H1 (cell line): Measurements from ENCODE around the gene SLC45A1. TPM values are rescaled to one million over a fixed set of nuclear protein-coding genes. Genes with fewer than 3 reads are reported as not detected.

Experiments
- CTCF ChIA-PET: fragments of 300-600 bp; sonication (Branson Sonifier 250); formaldehyde crosslinking; loops from one replicate; lab custom pipeline; 2021; ENCODE audit not compliant: partially characterized antibody; lab: Charles Lee
- POLR2A ChIA-PET: fragments of 300-600 bp; sonication (Branson Sonifier 250); formaldehyde crosslinking; loops from one replicate; lab custom pipeline; 2021; ENCODE audit warnings: inconsistent platforms; ENCODE audit not compliant: partially characterized antibody; lab: Charles Lee
- DNase-seq, 2 experiments: peaks; one replicate each; pipeline versions ENCODE4 v3.0.0 to v3.0.0-alpha.2; 2010 to 2022; ENCODE audit warnings: low spot score in 2 of 2, low read depth in 1 of 2, mixed read lengths in 1 of 2
- FAIRE-seq: peaks from 2 replicates; lab custom pipeline; 2011; peaks lifted over from hg19 to GRCh38; lab: Jason Lieb, UNC
- H2AFZ ChIP-seq: 2 replicates; pipeline ENCODE4 v1.8.1; 2012; ENCODE audit warnings: low read length, inconsistent platforms
- H2AK5ac ChIP-seq: 2 replicates; pipeline ENCODE4 v1.6.1; 2013; ENCODE audit warnings: low read depth, low read length
- H2BK120ac ChIP-seq: replicated peaks from 2 replicates; pipeline ENCODE3; 2013; ENCODE audit warnings: low read depth, low read length, inconsistent platforms
- H2BK12ac ChIP-seq: 2 replicates; pipeline ENCODE4 v1.6.1; 2013; ENCODE audit warnings: low read depth, low read length
- H2BK15ac ChIP-seq: 2 replicates; pipeline ENCODE4 v1.6.1; 2013; ENCODE audit warnings: low read length
- H2BK20ac ChIP-seq: 2 replicates; pipeline ENCODE4 v1.6.1; 2013; ENCODE audit warnings: low read length
- H2BK5ac ChIP-seq: 2 replicates; pipeline ENCODE4 v1.6.1; 2013; ENCODE audit warnings: low read depth, low read length
- H3K14ac ChIP-seq: 2 replicates; pipeline ENCODE4 v1.6.1; 2013; ENCODE audit warnings: inconsistent platforms; ENCODE audit not compliant: insufficient read length
- H3K18ac ChIP-seq: 2 replicates; pipeline ENCODE4 v1.6.1; 2013; ENCODE audit warnings: low read length; ENCODE audit errors: extremely low read depth
- H3K23ac ChIP-seq: 2 replicates; pipeline ENCODE4 v1.6.1; 2013; ENCODE audit warnings: inconsistent platforms; ENCODE audit not compliant: insufficient read length
- H3K23me2 ChIP-seq: 2 replicates; pipeline ENCODE4 v1.6.1; 2013; ENCODE audit warnings: low read depth, low read length
- H3K27ac ChIP-seq: 2 replicates; pipeline ENCODE4 v1.6.1; 2011; ENCODE audit warnings: low read depth, low read length, inconsistent platforms
- H3K27me3 ChIP-seq, 4 experiments: replicated peaks in 1 of 4; 1 replicate in 1 of 4; 2 replicates in 3 of 4; pipeline versions ENCODE4 v1.6.1 to v1.8.1; 2011 to 2013; ENCODE audit warnings: low read length in 3 of 4, mild to moderate bottlenecking in 3 of 4, inconsistent platforms in 2 of 4, mixed read lengths in 2 of 4, moderate library complexity in 1 of 4; ENCODE audit not compliant: control insufficient read depth in 3 of 4, insufficient read depth in 3 of 4; ENCODE audit errors: extremely low read depth in 1 of 4
- H3K36me3 ChIP-seq, 4 experiments: 2 replicates each; pipeline versions ENCODE4 v1.6.1 to v1.8.1; 2011 to 2013; ENCODE audit warnings: mild to moderate bottlenecking in 4 of 4, low read length in 3 of 4, moderate library complexity in 2 of 4, control low read depth in 1 of 4, inconsistent platforms in 1 of 4; ENCODE audit not compliant: insufficient read depth in 4 of 4, control insufficient read depth in 2 of 4
- H3K4ac ChIP-seq: replicated peaks from 2 replicates; pipeline ENCODE3; 2013; ENCODE audit warnings: low read length, low read depth, mixed read lengths, inconsistent platforms; ENCODE audit not compliant: insufficient read length
- H3K4me1 ChIP-seq, 4 experiments: replicated peaks in 1 of 4; 1 replicate in 1 of 4; 2 replicates in 3 of 4; pipeline versions ENCODE4 v1.6.1 to v1.8.1; 2011 to 2013; ENCODE audit warnings: low read length in 3 of 4, inconsistent platforms in 2 of 4, mixed read lengths in 1 of 4; ENCODE audit not compliant: insufficient read depth in 4 of 4, control insufficient read depth in 3 of 4
- H3K4me2 ChIP-seq, 2 experiments: 2 replicates each; pipeline versions ENCODE4 v1.6.1 to v1.8.1; 2011 to 2013; ENCODE audit warnings: low read depth in 2 of 2, low read length in 2 of 2, control low read depth in 1 of 2, inconsistent platforms in 1 of 2, mild to moderate bottlenecking in 1 of 2; ENCODE audit not compliant: insufficient read depth in 1 of 2
- H3K4me3 ChIP-seq, 4 experiments: fragments of 200-600, 300-600 bp in 1 of 4; sonication (generic), shearing (Covaris generic), sonication (Bioruptor Twin) in 1 of 4; 2 replicates each; pipeline versions ENCODE4 v1.5.1 to v1.8.1; 2011 to 2016; ENCODE audit warnings: low read length in 4 of 4, low read depth in 3 of 4, control low read depth in 2 of 4, inconsistent platforms in 2 of 4, mild to moderate bottlenecking in 2 of 4, mixed read lengths in 1 of 4, moderate library complexity in 1 of 4; ENCODE audit not compliant: insufficient read depth in 2 of 4; ENCODE audit errors: extremely low read depth in 1 of 4
- H3K56ac ChIP-seq: replicated peaks from 2 replicates; pipeline ENCODE3; 2013; ENCODE audit warnings: low read depth, mild to moderate bottlenecking, mixed read lengths, low read length, inconsistent platforms; ENCODE audit not compliant: insufficient read length
- H3K79me1 ChIP-seq: 2 replicates; pipeline ENCODE4 v1.6.1; 2013; ENCODE audit warnings: low read depth, low read length, control low read depth
- H3K79me2 ChIP-seq, 2 experiments: 2 replicates each; pipeline versions ENCODE4 v1.6.1 to v1.8.1; 2012 to 2013; ENCODE audit warnings: low read length in 2 of 2, mild to moderate bottlenecking in 2 of 2, inconsistent platforms in 1 of 2; ENCODE audit not compliant: insufficient read depth in 2 of 2, control insufficient read depth in 1 of 2
- H3K9ac ChIP-seq, 4 experiments: replicated peaks in 1 of 4; 1 replicate in 1 of 4; 2 replicates in 3 of 4; pipeline versions ENCODE4 v1.6.1 to v1.8.1; 2011 to 2013; ENCODE audit warnings: low read depth in 3 of 4, low read length in 3 of 4, control low read depth in 2 of 4, mild to moderate bottlenecking in 2 of 4, moderate library complexity in 2 of 4, inconsistent platforms in 1 of 4; ENCODE audit errors: extremely low read depth in 1 of 4
- H3K9me3 ChIP-seq, 2 experiments: 2 replicates each; pipeline versions ENCODE4 v1.6.1 to v1.8.1; 2012 to 2013; ENCODE audit warnings: mild to moderate bottlenecking in 2 of 2, moderate library complexity in 2 of 2, control low read depth in 1 of 2, inconsistent platforms in 1 of 2, low read depth in 1 of 2, low read length in 1 of 2, mixed read lengths in 1 of 2; ENCODE audit not compliant: insufficient read depth in 2 of 2
- H4K20me1 ChIP-seq, 2 experiments: replicated peaks in 1 of 2; 2 replicates each; pipeline versions ENCODE3 to v1.8.1; 2011 to 2013; ENCODE audit warnings: inconsistent platforms in 2 of 2, low read length in 2 of 2, mild to moderate bottlenecking in 1 of 2; ENCODE audit not compliant: insufficient read depth in 2 of 2, control insufficient read depth in 1 of 2
- H4K5ac ChIP-seq: 2 replicates; pipeline ENCODE4 v1.6.1; 2013; ENCODE audit warnings: low read length, low read depth, mixed read lengths, inconsistent platforms; ENCODE audit not compliant: insufficient read length
- H4K8ac ChIP-seq: 2 replicates; pipeline ENCODE4 v1.8.0; 2013; ENCODE audit warnings: mild to moderate bottlenecking, moderate library complexity, low read length, inconsistent platforms; ENCODE audit not compliant: insufficient read depth; ENCODE audit errors: extremely low read depth
- H4K91ac ChIP-seq: replicated peaks from 2 replicates; pipeline ENCODE3; 2013; ENCODE audit warnings: low read length, mixed read lengths, inconsistent platforms; ENCODE audit not compliant: insufficient read length
- RFX5 ChIP-seq: IDR thresholded peaks from 2 replicates; pipeline ENCODE4 v1.6.1; 2011; ENCODE audit warnings: low read depth, low read length, improper control_type of control experiment, borderline replicate concordance
- SUZ12 ChIP-seq: fragments of 200-600 bp; sonication (generic); IDR thresholded peaks from 2 replicates; pipeline ENCODE4 v1.6.1; 2012; ENCODE audit warnings: mild to moderate bottlenecking, inconsistent platforms, low read length, moderate library complexity, mixed read lengths
- WGBS, 2 experiments: shearing (Covaris generic) in 1 of 2; methylation state at CpG; one replicate each; pipeline versions ENCODE4 v1.1.6 to v1.1.7; 2013 to 2015; ENCODE audit warnings: low lambda C conversion rate in 2 of 2, mixed read lengths in 2 of 2, inconsistent platforms in 1 of 2, low coverage in 1 of 2, missing lambda C conversion rate in 1 of 2; ENCODE audit not compliant: insufficient replicate concordance in 2 of 2, insufficient coverage in 1 of 2, insufficient read length in 1 of 2; ENCODE audit errors: extremely low coverage in 1 of 2, missing lambda C conversion rate in 1 of 2; 5-methylcytosine and 5-hydroxymethylcytosine counted together
- polyA plus RNA-seq, 7 experiments: library from polyadenylated mRNA; depleted of rRNA in 3 of 7; stranded (reverse) in 5 of 7; unstranded in 2 of 7; fragments of >200 nt in 5 of 7; fragments of 200-250 nt in 2 of 7; gene quantifications; 1 replicate in 5 of 7; 2 replicates in 1 of 7; 4 replicates in 1 of 7; pipeline versions ENCODE4 v1.2.1 to v1.2.3, GENCODE V29; 2011 to 2013; ENCODE audit warnings: missing spikeins in 2 of 7, mixed read lengths in 2 of 7
- total RNA-seq: library from RNA; stranded (reverse); fragmentation: NEBNext Ultra II Directional; extraction: Animal tissue kit (Norgen Biotek cat#: 25700); gene quantifications from 2 replicates; pipeline ENCODE4 v1.2.1, GENCODE V29; 2021

The SLC45A1 gene
- total and polyA plus RNA-seq, 2 of the 8 experiments (the other 6 are each of a cell fraction or from before 2014, with no cell fraction given), result 1.0 to 1.7 TPM

DNA sequence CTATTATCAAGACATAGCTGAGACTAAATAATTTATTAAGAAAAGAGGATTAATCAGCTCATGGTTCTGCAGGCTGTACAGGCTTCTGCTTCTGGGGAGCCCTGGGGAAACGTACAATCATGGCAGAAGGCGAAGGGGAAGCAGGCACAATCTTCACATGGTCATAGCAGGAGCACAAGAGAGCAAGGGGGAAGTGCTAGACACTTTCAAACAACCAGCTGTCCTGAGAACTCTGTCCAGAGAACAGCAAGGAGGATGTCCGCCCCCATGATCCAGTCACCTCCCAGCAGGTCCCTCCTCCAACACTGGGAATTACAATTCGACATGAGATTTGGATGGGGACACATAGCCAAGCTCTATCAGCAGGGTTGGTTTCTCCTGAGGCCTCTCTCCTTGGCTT lies 10.3 kb upstream of the SLC45A1 start:
- no peak overlapping the region for H3K4ac ChIP-seq
- no peaks in the 10 kb centered on the region for H3K9me3 ChIP-seq
- H3K18ac ChIP-seq, result no peak overlapping the region
- WGBS, 2 experiments, result 93% methylated on average over 4 of the region's 4 CpGs; no CpG with 5 or more reads in 1 of the 2 experiments
- H3K23ac ChIP-seq, result no peak overlapping the region
- H4K5ac ChIP-seq, result no peak overlapping the region
- no peak for FAIRE-seq
- no peak for DNase-seq
- H3K4me2 ChIP-seq, result no peak overlapping the region
- H3K27ac ChIP-seq, result no peak overlapping the region
- no peak overlapping the region for H3K56ac ChIP-seq
- no peak overlapping the region for H3K9ac ChIP-seq
- H3K14ac ChIP-seq, result no peak overlapping the region
- H2AK5ac ChIP-seq, result no peak overlapping the region
- H2AFZ ChIP-seq, result peak overlapping the region; percentile 77; the same call in 1 of the 2 replicates
- no peaks in the 10 kb centered on the region for H4K20me1 ChIP-seq
- TF ChIP-seq SUZ12 (no peak), RFX5 (no peak)
- no peak overlapping the region for H2BK15ac ChIP-seq
- H3K27me3 ChIP-seq, result no peaks in the 10 kb centered on the region
- CTCF ChIA-PET, result interaction anchor here (0.6 to 11.7 kb wide), 9 partner anchors 9 to 329 kb away, joined by 3 to 249 read pairs (median 4); no protein-coding TSS in a partner anchor
- H3K23me2 ChIP-seq, result peaks cover 2% of the 10 kb centered on the region; the same call in 1 of the 2 replicates
- no peaks in the 10 kb centered on the region for H3K4me1 ChIP-seq
- 0 out of 2 replicates have a peak overlapping the region, but pooled peaks have one; percentile 64 for H2BK20ac ChIP-seq
- POLR2A ChIA-PET, result no interaction called here
- H4K8ac ChIP-seq, result no peak overlapping the region
- no peak overlapping the region for H2BK5ac ChIP-seq
- no peaks in the 10 kb centered on the region for H3K36me3 ChIP-seq
- no peak overlapping the region for H4K91ac ChIP-seq
- no peak overlapping the region for H3K4me3 ChIP-seq
- H2BK120ac ChIP-seq, result no peak overlapping the region
- no peak overlapping the region for H2BK12ac ChIP-seq
- no peaks in the 10 kb centered on the region for H3K79me1 ChIP-seq
- no peaks in the 10 kb centered on the region for H3K79me2 ChIP-seq
